IPS-20b (cell line): ENCODE results near the gene TBX10.

Experiments
- H3K27ac ChIP-seq: one replicate; pipeline ENCODE4 v1.5.1; 2013; ENCODE audit warnings: low read length
- H3K27me3 ChIP-seq: 2 replicates; pipeline ENCODE4 v1.6.1; 2013; ENCODE audit warnings: mild to moderate bottlenecking, low read length, inconsistent platforms; ENCODE audit not compliant: insufficient read depth
- H3K36me3 ChIP-seq: 2 replicates; pipeline ENCODE4 v1.6.1; 2013; ENCODE audit warnings: low read depth, mild to moderate bottlenecking, inconsistent platforms, low read length, moderate library complexity; ENCODE audit not compliant: insufficient read depth
- H3K4me1 ChIP-seq: 2 replicates; pipeline ENCODE4 v1.6.1; 2013; ENCODE audit warnings: mild to moderate bottlenecking, control low read depth, inconsistent platforms, low read length, moderate library complexity; ENCODE audit not compliant: insufficient read depth
- H3K4me3 ChIP-seq: 2 replicates; pipeline ENCODE4 v1.5.1; 2013; ENCODE audit warnings: mild to moderate bottlenecking, low read length, inconsistent platforms
- H3K9ac ChIP-seq: 2 replicates; pipeline ENCODE4 v1.6.1; 2013; ENCODE audit warnings: low read depth, mild to moderate bottlenecking, inconsistent platforms, low read length, moderate library complexity
- H3K9me3 ChIP-seq: 2 replicates; pipeline ENCODE4 v1.6.1; 2013; ENCODE audit warnings: mild to moderate bottlenecking, low read depth, low read length, inconsistent platforms; ENCODE audit not compliant: insufficient read depth

TBX10 gene

DNA sequence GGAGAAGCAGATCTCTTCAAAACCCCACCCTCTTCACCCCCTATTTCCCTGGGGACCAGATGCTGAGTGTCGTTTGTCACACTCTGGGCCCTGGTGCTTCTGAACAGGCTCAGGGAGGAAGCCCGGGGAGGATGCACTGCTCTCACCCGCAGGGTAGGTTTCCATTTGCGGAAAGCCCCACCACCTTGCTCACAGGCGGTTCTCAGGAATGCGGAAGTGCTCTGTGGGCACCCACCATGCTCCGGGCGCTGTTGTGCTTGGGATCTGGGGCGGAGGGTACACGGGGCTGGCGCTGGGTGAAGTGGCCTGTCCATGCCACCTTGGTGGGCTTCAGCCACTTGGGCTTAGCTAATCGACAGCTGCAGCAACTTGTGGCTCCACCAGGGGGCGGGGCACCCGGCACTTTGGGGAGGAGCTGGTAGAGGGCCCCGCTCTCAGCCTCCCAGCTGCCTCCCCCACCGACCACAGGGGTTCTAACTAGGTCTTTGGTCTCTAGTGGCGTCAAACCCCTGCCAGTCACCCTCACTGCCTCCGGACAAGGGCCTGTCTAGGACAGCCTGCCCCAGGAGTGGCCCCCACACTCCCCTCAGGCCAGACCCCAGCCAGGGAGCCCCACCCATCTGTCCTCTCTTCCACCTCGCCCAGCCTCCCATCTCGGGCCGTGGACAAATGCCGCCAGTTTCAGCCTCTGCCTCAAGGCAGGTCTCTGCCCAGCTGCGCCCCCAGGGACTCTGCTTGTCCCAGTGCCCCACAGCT is 25.4 kb downstream of the TBX10 start:
- peak overlapping the region; percentile 28; the same call in 1 of the 2 replicates for H3K4me3 ChIP-seq
- H3K36me3 ChIP-seq = peaks cover 7% of the 10 kb centered on the region
- no peak overlapping the region for H3K27ac ChIP-seq
- no peak overlapping the region for H3K9ac ChIP-seq
- H3K9me3 ChIP-seq = no peaks in the 10 kb centered on the region
- H3K27me3 ChIP-seq = peaks cover 33% of the 10 kb centered on the region
- peaks cover 11% of the 10 kb centered on the region; the same call in 1 of the 2 replicates for H3K4me1 ChIP-seq

DNA sequence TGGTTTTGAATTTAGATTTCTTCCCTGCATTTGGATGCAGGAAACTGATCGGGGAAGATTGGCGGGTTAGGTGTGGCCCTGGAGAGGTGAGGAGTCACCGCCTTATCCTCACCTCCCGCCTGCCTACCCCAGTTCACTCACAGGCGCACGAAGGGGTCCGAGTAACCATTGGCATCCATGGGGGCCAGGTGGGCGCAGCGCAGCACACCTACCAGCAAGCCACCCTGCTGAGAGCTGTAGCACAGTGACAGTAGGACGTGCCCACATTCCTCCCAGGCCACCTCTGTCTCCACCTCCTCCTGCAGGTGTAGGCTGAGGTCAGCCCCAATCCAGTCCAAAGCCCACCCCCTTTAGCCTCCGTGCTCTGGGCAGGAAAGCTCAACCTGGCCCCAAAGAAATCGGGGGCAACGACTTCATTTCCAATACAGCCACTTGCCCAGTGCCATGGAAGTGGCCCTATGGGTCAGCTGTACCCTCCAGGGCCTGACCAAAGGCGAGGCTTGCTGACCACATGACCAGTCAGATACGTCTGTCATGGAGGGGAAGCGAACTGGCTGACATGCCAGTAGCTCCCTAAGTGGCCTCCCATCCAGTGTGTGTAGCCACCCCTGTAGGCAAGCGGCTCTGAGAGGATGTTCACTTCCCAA is 26.1 kb downstream of the TBX10 start:
- peaks cover 14% of the 10 kb centered on the region for H3K36me3 ChIP-seq
- no peak overlapping the region for H3K9ac ChIP-seq

DNA sequence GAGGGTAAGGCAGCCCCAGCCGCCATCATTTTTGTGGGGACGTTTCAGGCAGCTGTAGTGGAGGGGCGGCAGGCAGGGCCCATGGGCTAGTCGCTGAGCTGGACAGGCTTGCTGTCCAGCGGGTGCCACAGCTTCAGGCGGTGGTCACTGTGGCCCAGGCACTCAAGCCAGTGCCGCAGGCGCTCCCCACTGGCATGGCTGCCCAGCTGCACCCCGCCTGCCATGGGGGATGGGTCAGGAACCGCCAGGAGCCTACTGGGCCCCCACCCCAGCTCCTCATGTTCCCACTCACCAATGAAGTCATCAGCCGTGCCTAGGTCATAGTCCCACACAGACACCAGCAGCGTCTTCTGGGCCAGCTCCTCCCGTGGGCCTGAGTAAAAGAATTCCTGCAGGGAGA is 26.8 kb downstream of the TBX10 start:
- Histone ChIP-seq H3K36me3 (peaks cover 16% of the 10 kb centered on the region), H3K9ac (no peak overlapping the region), H3K9me3 (no peaks in the 10 kb centered on the region), H3K4me1 (peaks cover 10% of the 10 kb centered on the region; the same call in 1 of the 2 replicates), H3K4me3 (no peak overlapping the region), H3K27me3 (peaks cover 22% of the 10 kb centered on the region), H3K27ac (no peak overlapping the region)

More for the DNA sequence above, 26.1 kb downstream of the TBX10 start:
- H3K27me3 ChIP-seq = peaks cover 29% of the 10 kb centered on the region
- peak overlapping the region; percentile 28; the same call in 1 of the 2 replicates for H3K4me3 ChIP-seq
- H3K4me1 ChIP-seq = peaks cover 11% of the 10 kb centered on the region; the same call in 1 of the 2 replicates
- H3K27ac ChIP-seq = no peak overlapping the region
- H3K9me3 ChIP-seq = no peaks in the 10 kb centered on the region

DNA sequence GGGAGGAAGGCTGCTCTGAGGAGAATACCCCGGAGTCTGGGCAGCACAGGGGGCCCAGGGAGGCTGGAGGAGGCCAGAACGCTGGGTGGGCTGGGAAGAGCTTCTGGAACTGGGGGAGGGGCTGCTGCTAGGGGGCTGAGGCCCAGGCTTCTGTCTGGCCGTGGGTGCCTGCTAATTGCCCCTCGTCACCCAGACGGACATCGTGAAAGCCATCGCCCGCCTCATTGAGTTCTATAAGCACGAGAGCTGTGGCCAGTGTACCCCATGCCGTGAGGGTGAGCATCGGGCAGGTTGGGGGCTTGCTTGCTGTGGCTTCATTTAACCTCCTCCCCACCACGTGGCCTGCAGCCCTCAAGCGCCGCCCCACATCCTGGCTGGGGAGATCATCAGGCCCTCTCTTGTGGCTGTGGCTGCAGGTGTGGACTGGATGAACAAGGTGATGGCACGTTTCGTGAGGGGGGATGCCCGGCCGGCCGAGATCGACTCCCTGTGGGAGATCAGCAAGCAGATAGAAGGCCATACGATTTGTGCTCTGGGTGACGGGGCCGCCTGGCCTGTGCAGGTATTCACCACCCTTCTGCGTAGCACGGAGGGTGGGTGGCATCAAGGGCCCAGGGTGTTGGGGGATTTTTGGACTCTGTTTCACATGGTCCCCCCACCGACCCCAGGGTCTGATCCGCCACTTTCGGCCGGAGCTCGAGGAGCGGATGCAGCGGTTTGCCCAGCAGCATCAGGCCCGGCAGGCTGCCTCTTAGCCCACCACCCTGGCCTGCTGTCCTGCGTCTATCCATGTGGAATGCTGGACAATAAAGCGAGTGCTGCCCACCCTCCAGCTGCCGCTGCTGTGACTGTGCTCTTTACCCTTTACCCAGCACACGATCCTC is 27.6 kb downstream of the TBX10 start:
- Histone ChIP-seq H3K27me3 (peaks cover 14% of the 10 kb centered on the region; the same call in 1 of the 2 replicates), H3K36me3 (peaks cover 16% of the 10 kb centered on the region), H3K27ac (no peak overlapping the region)

DNA sequence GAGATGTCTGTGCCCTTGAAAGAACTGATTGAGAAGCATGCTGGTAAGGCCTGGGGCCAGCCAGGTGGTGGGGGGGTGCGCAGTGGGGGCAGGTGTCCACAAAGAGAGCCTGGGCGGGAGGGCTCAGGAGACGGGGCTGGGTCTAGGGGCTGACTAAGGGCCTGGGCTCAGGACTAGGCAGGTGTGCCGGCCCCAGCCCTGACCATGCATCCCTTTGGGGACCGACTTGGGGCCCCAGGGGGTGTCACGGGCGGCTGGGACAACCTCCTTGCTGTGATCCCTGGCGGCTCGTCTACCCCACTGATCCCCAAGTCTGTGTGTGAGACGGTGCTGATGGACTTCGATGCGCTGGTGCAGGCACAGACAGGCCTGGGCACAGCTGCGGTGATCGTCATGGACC is 28.4 kb downstream of the TBX10 start:
- Histone ChIP-seq H3K27me3 (peaks cover 7% of the 10 kb centered on the region; the same call in 1 of the 2 replicates), H3K9me3 (no peaks in the 10 kb centered on the region), H3K4me1 (peaks cover 2% of the 10 kb centered on the region; the same call in 1 of the 2 replicates), H3K27ac (no peak overlapping the region), H3K9ac (no peak overlapping the region), H3K4me3 (no peak overlapping the region), H3K36me3 (peaks cover 16% of the 10 kb centered on the region)

More for the DNA sequence above, 27.6 kb downstream of the TBX10 start:
- Histone ChIP-seq H3K9ac (no peak overlapping the region), H3K4me3 (no peak overlapping the region), H3K4me1 (peaks cover 2% of the 10 kb centered on the region; the same call in 1 of the 2 replicates), H3K9me3 (no peaks in the 10 kb centered on the region)

DNA sequence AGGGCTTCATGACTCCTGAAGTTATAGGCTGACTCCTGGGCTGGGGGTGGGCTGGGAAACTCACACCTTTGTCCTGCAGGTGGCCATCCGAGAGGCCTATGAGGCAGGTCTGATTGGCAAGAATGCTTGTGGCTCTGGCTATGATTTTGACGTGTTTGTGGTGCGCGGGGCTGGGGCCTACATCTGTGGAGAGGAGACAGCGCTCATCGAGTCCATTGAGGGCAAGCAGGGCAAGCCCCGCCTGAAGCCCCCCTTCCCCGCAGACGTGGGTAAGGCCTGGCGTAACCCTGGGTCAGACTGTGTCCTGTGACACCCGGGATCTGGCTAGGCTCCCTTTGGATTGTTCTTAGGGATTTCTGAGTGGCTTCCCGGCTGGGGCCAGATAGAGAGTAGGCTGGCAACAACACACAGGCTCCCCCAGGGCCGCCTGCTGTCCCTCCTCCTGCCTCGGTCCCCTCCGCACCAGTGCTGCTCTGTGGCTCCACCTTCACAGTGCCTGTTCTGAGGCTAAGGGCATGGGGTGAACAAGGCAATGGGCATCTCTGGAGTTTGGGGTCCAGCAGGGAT is 29.2 kb downstream of the TBX10 start:
- Histone ChIP-seq H3K27ac (no peak overlapping the region), H3K4me1 (peaks cover 9% of the 10 kb centered on the region), H3K27me3 (no peaks in the 10 kb centered on the region; the same call in 1 of the 2 replicates), H3K4me3 (no peak overlapping the region), H3K36me3 (peaks cover 16% of the 10 kb centered on the region), H3K9me3 (no peaks in the 10 kb centered on the region), H3K9ac (no peak overlapping the region)

DNA sequence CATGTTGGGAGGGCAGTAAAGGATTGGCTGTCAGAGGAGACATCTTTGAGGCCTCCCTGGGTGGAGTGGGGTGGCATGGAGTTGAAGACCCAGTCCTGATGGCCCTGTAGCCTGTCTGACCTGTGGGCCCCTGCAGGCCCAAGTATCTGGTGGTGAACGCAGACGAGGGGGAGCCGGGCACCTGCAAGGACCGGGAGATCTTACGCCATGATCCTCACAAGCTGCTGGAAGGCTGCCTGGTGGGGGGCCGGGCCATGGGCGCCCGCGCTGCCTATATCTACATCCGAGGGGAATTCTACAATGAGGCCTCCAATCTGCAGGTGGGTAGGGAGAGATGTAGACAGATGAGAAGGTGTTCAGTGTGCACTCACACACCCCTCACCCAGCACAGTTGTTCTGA is 30.2 kb downstream of the TBX10 start:
- H3K4me1 ChIP-seq = peaks cover 16% of the 10 kb centered on the region
- H3K9ac ChIP-seq = no peak overlapping the region
- peaks cover 16% of the 10 kb centered on the region for H3K36me3 ChIP-seq

DNA sequence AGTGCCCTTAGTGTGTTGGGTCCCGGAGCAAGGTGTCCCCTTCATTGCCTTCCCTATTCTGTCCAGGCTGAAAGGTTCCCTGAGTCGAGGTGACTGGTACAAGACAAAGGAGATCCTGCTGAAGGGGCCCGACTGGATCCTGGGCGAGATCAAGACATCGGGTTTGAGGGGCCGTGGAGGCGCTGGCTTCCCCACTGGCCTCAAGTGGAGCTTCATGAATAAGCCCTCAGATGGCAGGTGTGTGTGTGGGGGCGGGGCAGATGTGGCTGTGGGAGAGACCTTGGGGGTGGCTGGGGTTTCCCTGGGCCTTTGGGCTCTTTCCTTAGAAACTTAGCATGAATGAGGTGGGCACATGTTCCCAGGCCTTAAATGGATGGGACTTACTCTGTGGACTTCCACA is 31.1 kb downstream of the TBX10 start:
- Histone ChIP-seq H3K4me3 (no peak overlapping the region), H3K4me1 (peaks cover 19% of the 10 kb centered on the region), H3K36me3 (peaks cover 16% of the 10 kb centered on the region), H3K27me3 (no peaks in the 10 kb centered on the region), H3K9me3 (no peaks in the 10 kb centered on the region), H3K27ac (no peak overlapping the region), H3K9ac (no peak overlapping the region)

More for the DNA sequence above, 30.2 kb downstream of the TBX10 start:
- no peak overlapping the region for H3K27ac ChIP-seq
- H3K27me3 ChIP-seq = no peaks in the 10 kb centered on the region
- H3K9me3 ChIP-seq = no peaks in the 10 kb centered on the region
- no peak overlapping the region for H3K4me3 ChIP-seq

DNA sequence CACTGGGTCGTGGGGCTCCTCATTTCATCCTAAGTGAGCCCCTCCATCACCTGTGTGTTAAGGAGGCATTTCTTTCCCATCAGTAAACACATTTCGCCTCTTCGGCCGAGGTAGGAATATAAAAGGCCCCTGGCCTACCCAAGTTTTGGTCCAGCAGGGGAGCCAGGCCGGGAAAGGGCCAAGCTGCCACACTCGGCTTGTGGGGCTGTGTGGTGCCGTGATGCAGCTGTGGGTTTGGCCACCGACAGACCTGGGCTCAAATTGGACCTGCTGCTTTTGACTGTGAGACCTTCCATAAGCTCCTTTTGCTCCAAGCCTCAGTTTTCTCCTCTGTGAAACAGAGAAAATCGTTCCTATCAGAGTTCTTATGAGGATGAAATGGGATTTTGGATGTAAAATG is 32.1 kb downstream of the TBX10 start:
- H3K4me3 ChIP-seq = peak overlapping the region; percentile 95
- H3K9ac ChIP-seq = peak overlapping the region; percentile 85; the same call in 1 of the 2 replicates
- no peaks in the 10 kb centered on the region for H3K9me3 ChIP-seq
- H3K36me3 ChIP-seq = peaks cover 16% of the 10 kb centered on the region
- H3K27me3 ChIP-seq = no peaks in the 10 kb centered on the region
- H3K27ac ChIP-seq = no peak overlapping the region
- H3K4me1 ChIP-seq = peaks cover 25% of the 10 kb centered on the region

DNA sequence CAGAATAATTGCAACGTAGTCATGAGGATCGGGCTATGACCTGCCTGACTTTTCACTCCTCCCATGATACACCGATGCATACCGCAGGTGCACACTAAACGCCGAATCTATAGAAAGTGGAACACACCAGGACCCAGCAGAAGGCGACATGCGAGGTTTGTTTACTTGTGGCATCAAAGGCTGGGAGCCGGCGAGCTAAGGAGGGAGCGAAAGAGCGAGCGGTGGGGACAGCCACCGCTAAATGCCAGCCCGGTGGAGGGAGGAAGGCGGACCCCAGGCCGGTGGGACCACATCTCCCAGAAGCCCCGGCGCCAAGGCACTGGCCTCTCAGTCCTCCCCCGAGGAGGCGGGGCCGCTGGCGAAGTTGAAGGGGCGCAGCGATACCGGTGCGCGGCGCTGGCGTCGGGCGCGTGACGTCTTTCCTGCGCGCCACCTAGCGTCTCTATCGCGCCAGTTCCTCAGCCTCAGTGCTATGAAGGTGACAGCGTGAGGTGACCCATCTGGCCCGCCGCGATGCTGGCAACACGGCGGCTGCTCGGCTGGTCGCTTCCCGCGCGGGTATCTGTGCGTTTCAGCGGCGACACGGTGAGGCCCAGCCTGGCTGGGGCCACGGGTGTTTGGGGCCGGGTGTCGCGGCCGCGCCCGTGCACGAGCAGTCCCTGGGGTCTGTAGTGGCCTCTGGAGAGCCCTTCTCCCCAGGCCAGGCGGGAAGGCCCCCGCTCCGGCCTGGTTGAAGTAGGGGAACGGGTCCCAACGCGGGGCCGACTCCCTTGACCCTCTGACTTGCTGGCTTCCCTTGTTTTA is 32.9 kb downstream of the TBX10 start, which contains the start of gene NDUFV1:
TSS of gene NDUFV1 (plus strand) at position 445 of the 804 bp plus-strand sequence. CDS start at position 514, 69 bp downstream.
- no peak within 1 kb of the TSS for H3K27ac ChIP-seq
- peaks cover 16% of the 10 kb centered on the region for H3K36me3 ChIP-seq

More for the DNA sequence above, 32.9 kb downstream of the TBX10 start, which contains the start of gene NDUFV1:
- Histone ChIP-seq H3K9ac (peak within 1 kb of the TSS; percentile 85; the same call in 1 of the 2 replicates), H3K4me3 (peak within 1 kb of the TSS; percentile 95), H3K4me1 (peaks cover 26% of the 10 kb centered on the region), H3K27me3 (no peaks in the 10 kb centered on the region), H3K9me3 (no peaks in the 10 kb centered on the region)
